GM18861 (cell line): ENCODE data around the gene CORO7.

Experiments
- ATAC-seq: cut with Tn5 transposase; IDR thresholded peaks from one replicate; pipeline ENCODE4 v1.9.1; 2021; ENCODE audit not compliant: unreplicated experiment

CORO7 gene

DNA sequence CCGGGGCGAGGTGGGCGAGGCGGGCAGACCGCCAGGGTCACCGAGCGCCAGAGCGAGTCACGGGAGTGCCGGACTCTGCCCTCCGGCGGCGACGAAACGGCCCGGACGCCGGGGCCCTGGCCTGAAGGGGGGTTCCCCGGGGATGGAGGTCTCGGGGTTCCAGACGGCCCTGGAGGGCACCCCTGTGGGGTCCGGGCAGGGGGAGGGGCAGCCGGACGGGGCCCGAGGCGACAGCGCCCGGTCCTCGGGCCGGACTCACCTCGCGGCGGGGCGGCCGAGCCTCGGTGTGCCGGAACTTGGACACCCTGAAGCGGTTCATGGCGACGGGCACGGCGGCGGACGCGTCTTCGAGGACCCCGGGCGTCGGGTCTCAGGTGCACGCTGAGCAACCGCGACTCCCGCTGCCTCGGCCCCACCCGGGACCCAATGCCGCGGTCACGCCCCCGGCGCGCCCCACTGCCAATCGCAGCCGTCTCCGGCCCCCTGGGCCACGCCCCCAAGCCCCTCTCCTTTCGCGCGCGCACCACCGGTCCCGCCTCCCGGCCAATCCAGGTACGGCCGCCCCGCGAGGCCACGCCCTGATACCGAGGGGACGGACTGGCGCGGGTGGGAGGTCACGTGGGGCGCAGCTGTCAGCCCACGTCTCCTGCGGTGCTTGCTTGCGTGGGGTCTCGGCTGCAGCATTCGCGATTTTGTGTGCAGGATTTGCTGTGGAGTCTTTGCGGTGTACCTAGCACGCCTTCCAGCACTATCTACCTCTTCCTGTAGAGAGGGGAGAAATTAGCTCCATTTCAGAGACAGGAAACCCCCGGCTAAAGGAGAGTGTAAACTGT is at the start of gene CORO7:
TSS of gene CORO7 (minus strand) at position 397 of the 833 bp plus-strand sequence. CDS start at position 319, 78 bp downstream.
- peak; percentile 47 for ATAC-seq

DNA sequence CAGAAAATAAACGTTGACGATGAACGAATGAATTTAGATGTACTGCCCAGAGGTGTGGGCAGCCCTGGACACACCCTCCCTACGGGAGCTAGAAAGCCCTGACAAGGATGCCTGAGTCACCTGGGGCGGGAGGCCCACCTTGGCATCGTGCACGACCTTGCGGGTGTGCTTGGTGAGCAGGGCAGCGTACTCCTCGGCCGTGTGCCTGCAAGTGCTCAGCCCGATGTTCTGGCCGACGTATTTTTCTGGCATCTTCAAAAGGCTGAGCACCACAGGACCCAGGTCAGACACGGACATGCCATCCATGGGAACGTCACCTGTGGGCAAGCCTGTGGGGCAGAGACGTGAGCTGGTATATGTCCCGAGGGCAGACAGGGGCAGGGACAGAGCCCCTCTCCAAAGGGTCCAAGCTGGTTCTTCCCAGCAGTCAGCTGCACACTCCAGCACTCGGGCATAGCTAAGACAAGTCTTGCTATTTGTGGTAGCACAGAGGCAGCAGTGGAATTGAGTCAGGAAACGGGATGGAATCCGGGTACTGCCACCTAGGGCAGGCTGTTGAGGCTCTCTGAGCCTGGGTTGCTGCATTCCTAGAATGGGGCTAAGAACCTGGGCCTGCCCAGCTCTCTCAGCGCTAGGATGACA is 47.2 kb upstream of the CORO7 start:
- ATAC-seq = no peak

- ATAC-seq = no peak
These were observed 45.1 kb upstream of the CORO7 start for GRCh38 chr16:4461250-4462085.

GRCh38 chr16:4460936-4461249 is 44.5 kb upstream of the CORO7 start:
- no peak for ATAC-seq

DNA sequence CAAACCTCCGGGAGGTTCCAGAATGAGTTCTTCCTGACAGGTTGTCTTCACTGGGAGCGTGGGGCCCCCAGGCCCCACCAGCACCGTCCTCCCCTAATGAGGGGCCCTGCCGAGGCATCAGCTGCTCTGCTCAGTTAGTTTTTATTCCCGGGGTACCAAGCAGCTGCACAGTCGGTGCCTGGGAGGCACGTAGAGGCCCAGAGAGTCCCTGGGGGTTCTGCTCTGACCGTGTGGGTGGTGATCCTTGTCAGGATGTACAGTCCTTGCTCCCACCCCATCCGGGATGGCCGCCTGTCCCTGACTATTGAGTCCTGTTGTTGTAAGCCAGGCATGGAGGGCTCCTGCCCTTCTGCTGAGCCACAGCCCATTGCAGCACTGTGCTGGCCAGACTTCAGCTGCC is 39.6 kb upstream of the CORO7 start:
- no peak for ATAC-seq

- ATAC-seq = no peak
These were observed 38.7 kb upstream of the CORO7 start for GRCh38 chr16:4455081-4455480.

GRCh38 chr16:4454623-4455022 is 38.2 kb upstream of the CORO7 start:
- no peak for ATAC-seq

GRCh38 chr16:4452674-4453073 is 36.3 kb upstream of the CORO7 start:
- no peak for ATAC-seq

DNA sequence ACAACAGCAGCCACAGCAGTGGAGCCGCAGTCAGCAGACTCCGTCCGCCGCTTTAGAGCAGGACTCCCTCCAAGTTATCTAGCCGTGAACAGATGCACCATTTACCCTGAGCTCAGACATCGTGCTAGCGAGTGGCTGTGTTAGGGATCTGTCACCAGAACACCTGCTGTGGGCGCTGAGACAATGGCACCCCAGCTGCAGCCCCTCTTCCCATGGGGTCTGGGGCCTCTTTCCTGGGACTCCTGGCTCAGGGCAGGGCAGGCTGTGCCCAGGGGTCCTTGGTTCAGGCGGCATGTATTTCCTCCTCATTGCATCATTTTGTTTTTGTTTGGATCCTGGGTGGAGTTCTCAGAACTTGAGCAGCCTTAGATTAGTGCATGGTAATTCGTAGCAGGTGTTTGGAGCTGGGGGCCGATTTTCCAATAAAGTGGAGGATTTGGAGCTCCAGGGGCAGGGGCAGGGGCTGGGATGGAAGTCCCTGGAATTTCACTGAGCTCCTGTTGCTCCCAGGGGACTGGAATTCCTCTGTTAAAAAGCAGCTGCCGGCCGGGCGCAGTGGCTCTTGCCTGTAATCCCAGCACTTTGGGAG is 34.6 kb upstream of the CORO7 start:
- no peak for ATAC-seq

- no peak for ATAC-seq
These were observed 34.0 kb upstream of the CORO7 start for GRCh38 chr16:4450430-4450829.

GRCh38 chr16:4443986-4444385 is 27.6 kb upstream of the CORO7 start:
- no peak for ATAC-seq

GRCh38 chr16:4443271-4443670 is 26.9 kb upstream of the CORO7 start:
- no peak for ATAC-seq

GRCh38 chr16:4442371-4442770 is 26.0 kb upstream of the CORO7 start:
- no peak for ATAC-seq

DNA sequence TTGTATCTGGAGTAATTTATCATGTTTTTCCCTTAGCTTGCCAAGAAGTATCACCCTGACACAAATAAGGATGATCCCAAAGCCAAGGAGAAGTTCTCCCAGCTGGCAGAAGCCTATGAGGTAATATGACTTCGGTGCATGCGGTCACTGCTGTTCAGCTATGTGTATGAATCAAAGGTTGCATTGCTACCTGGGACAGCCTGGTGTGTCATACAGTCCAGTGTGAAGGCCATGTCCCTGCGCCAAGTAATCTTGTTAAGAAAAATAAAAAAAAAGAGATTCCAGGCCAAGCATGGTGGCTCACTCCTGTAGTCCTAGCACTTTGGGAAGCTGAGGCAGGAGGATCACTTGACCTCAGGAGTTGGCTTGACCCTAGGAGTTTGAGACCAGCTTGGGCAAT is 21.0 kb upstream of the CORO7 start:
- no peak for ATAC-seq

- no peak for ATAC-seq
These were observed 19.1 kb upstream of the CORO7 start for GRCh38 chr16:4435337-4436067.

- no peak for ATAC-seq
These were observed 17.8 kb upstream of the CORO7 start for GRCh38 chr16:4433914-4434787.

GRCh38 chr16:4433228-4433627 is 16.8 kb upstream of the CORO7 start:
- no peak for ATAC-seq

GRCh38 chr16:4431023-4431422 is 14.6 kb upstream of the CORO7 start:
- ATAC-seq = no peak

GRCh38 chr16:4428500-4428899 is 12.1 kb upstream of the CORO7 start:
- no peak for ATAC-seq
